GM19468 (cell line): ENCODE results near the gene FAM83D.
"Not testable (repeated sequence)": the region's sequence is repeated elsewhere in the genome, so short reads cannot be mapped to it uniquely, and the experiment has no call there.

Experiments
- ATAC-seq: cut with Tn5 transposase; IDR thresholded peaks from one replicate; pipeline ENCODE4 v1.9.1; 2021; ENCODE audit warnings: mild to moderate bottlenecking, moderate library complexity, moderate number of reproducible peaks; ENCODE audit not compliant: unreplicated experiment; ENCODE audit errors: extremely low read depth

Gene FAM83D

DNA sequence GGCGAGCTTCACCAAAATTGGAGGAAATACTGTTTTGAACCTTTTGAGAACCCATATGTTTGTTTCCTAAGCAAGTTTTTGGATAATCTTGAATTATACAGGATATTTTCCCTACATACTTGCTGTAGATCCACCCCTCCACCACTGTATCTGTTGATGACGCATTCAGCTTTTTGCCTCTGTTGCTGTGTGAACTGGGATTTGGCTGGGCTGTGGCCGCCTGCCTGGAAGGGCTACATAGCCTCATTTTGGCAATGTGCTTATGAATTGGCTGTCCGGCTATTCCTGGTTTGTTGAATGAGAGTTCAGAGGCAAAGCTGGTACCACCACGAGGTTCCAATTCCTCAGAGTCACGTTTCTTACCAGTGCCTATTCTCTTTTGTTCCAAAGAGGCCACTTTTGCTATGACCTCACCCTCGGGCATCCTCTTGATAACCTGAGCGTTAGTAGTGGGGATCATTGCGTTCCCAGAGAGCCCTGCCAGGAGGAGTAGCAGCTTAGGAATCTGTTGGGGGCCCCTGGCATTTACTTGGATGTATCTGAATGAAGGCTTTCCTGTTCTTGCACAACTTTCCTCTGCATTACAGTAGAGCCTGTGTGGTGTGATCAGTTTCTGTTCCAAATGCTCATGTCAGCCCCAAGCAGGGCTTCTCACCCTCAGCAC lies 6.4 kb downstream of the FAM83D start:
- ATAC-seq, result no peak

DNA sequence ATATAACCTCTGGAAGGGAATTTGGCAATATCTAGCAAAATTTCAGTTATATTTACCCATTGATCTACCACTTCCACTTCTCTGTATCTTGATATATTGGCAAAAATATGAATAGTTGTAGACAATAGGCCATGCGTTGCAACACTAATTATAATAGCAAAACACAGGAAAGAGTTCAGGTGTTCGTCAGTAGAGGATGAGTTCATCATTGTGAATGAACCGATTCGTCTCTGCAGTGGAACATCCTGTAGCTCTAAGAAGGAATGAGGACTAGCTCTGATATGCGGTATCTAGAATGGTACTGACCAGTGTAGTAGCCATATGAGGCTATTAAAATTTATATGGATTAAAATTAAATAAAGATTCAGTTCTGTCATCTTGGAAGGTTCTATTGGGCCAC lies 8.3 kb downstream of the FAM83D start:
- ATAC-seq, result no peak

DNA sequence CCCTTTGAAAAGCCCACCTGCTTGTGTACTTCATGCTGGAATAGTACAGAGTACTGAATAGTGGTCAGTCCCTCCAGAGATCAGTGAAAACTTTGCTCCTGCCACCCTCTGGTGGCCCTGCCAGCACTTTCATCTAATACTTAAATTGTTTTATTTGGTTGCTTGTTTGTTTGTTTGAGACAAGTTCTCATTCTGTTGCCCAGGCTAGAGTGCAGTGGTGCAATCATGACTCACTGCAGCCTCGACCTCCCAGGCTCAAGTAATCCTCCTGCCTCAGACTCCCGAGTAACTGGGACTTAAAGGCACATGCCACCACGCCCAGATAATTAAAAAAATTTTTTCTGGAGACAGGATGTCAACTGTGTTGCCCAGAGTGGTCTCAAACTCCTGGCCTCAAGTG lies 9.1 kb downstream of the FAM83D start:
- ATAC-seq, result no peak

DNA sequence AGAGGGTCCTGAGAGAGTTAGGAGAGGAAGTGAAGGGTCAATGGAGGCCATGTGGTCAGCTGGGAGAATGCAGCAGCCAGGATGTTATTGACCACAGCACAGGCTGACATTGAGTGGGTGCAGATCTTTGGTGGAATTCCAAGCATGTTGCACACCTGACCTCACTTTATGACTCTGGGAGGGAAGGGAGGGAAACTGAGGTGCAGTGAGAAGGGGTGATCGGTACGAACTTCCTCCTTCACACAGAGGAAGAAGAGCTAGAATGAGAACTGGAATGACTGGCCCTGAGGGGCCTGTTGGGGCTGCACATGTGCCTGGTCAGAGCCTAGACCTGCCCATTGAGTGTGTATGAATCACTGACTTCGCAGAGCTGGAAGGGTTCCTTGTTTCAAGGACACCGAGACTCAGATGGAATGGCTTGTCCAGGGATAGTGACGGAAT lies 9.8 kb downstream of the FAM83D start:
- ATAC-seq, result no peak

DNA sequence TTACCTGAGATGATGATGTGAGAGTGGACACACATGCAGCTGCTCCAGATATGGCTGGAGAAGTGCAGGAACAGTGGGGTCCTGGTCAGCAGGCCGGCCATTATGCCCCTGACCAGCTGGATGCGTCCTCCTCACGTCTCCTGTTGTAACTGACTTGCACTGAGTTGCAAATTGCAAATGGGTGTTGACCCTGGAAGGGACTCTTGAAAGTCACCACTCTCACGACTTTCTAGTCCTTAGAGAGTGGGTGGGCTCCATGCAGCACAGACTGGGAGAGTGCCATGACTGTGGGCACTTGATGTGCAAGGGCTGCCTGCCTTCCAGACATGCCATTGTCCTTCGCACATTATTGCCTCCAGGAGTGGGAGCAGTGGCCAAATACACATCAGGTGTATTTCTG lies 10.8 kb downstream of the FAM83D start:
- no peak for ATAC-seq

DNA sequence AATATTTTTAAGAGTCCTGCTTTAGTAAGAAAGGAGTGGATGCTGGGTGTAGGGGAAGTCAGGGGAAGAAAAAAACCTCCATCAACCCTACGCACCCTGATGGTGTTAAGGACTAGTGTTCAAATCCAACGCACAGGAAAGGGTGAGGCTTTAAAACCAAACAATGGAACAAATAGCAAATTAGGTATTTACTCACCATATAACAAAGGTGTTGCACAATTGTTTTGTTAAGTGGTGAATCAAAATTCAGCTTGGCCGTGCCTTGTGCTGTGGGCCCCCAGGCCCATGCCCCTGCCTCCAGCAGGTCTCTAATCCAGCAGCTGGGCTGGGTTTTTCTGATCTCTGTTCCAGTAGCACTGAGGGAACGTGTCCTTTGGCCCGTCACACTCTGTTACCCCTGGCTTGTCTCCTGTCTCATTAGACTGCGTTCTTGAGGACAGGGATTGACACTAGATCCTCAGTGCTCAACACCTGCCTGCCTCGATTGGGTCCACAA lies 11.8 kb downstream of the FAM83D start:
- ATAC-seq, result no peak

DNA sequence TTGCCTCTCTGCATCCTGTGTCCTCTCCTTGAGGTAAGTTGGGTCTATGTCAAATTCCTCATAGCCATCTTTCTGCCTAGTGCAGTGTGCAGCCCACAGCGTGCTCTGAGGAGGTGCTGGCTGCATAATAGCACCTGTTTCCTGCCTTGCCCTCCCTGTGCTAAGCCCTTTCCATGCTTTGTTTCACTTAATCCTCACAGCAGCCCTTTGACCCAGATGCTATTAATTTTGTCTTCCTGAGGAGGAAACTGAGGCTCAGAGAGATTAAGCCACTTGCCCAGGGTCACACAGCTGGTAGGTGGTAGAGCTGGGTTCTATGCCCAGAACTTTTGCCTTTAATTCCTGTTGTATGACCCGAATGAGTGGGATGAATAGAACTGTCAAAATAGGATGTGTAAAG lies 13.5 kb downstream of the FAM83D start:
- ATAC-seq, result no peak

DNA sequence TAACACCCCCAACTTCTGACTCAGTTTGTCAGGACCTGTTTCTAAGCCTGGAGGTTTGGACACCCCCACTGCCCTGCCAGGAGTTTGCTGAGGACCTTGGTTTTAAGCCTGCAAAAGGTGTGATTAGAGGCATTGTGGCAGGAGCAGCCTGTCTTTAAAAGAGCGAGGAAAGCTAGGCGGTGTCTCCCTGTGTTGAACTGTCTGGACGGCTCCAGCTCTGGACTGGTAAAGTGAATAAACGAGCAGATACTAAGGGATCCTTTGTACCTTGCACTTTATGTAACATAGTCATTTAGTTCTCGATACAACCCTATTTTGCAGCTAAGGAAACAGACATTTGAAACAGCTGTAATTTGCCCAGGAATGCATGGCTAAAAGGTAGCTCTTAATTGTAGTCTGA lies 14.4 kb downstream of the FAM83D start:
- ATAC-seq, result no peak

DNA sequence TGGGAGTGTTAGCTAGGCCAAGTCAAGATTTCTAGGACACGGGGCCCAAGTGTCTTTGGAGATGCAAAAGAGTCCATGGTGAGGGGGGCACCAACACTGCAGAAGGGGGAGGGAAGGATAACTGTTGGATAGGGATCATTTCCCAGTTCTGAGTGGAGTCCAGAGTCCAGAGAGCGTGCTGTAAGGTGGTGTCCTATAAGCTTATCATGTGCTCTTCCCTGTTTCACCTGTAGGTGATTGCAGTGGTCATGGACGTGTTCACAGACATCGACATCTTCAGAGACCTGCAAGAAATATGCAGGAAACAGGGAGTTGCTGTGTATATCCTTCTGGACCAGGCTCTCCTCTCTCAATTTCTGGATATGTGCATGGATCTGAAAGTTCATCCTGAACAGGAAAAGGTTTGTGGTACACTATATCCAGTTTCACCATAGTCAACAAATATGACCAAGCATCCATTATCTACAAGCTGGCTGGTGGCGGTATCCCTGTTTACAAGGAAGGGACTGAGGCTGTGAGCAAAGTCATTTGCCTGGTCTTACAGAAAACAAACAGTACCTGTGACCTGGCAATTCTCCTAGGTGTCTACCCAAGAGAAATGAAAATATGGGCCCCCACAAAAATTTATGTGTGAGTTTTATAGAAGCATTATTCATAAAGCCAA lies 15.6 kb downstream of the FAM83D start:
- no peak for ATAC-seq

DNA sequence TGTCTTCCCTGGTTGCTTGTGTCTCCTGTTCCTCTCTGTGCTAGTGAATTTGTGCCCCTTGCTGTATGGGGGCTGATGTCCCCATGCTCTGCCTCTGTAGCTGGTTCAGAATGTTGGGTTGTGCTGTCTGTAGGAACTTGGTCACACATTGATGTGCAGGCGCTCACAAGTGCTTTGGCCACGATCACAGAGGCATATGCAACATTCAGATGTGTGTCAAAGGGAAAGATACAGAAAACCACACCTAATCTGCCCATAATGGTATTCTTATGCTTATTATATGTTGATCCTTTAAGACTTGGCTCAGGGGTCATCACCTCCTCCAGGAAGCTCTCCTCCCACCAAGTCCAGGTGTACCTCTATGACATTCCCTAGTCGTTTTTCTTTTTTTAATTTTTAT lies 18.8 kb downstream of the FAM83D start:
- ATAC-seq, result no peak

DNA sequence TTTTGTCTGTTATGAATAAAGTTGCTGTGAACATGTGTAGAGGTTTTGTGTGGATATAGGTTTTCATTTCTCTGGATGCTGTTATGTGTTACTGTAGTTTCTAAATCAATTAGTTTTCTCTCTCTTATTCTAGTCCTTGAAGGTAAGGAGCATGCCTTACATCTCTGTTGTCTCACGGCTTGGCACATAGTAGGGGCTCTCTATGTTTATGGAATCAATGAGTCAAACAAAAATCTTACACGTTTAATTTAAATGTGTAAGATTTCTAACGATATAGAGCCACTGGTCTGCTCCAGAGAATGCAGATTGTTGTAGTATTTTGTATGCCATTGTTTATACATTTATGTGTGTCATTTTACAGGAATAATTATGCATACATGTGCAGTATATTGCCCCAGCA lies 20.6 kb downstream of the FAM83D start:
- no peak for ATAC-seq

DNA sequence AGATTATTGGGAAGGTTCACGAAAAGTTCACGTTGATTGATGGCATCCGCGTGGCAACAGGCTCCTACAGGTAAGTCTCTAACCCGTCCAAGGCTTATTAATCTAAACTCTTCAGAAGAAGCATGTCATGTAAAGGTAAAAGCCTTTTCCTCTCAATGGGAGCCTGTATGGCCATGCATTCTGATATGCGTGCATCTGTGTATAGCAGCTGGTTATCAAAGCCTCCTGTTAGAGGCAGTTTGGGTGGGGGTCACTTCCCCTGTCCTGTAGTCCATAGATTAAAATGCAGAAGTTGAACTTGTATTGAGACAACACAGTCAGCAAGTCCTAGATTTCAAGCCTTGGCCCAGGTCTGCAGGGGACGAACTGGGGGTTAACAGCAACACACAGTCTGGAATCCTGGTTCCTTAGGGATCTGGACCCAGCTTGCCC lies 21.7 kb downstream of the FAM83D start:
- no peak for ATAC-seq

DNA sequence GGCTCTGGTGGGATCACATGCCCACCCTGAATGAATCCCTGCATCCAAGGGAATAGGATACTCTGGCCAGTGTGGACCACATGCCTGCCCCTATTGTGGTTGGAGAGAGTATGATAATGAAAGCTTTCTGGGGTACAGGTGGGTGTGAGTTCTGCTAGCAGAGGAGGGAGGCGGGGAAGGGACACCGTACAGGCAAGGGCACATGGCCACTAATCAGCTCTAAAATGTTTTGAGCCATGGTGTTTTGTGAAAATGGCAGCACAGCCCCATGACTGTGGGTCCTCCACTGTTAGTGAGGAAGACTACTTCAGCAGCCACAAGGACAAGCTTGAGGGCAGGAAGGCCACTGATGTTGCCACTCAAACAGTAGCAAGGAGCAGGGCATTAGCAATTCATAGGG lies 24.0 kb downstream of the FAM83D start:
- ATAC-seq, result no peak

DNA sequence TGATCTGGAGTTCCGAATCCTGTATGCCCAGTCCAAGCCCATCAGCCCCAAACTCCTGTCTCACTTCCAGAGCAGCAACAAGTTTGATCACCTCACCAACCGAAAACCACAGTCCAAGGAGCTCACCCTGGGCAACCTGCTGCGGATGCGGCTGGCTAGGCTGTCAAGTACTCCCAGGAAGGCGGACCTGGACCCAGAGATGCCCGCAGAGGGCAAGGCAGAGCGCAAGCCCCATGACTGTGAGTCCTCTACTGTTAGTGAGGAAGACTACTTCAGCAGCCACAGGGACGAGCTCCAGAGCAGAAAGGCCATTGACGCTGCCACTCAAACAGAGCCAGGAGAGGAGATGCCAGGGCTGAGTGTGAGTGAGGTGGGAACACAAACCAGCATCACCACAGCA lies 25.4 kb downstream of the FAM83D start:
- no peak for ATAC-seq

DNA sequence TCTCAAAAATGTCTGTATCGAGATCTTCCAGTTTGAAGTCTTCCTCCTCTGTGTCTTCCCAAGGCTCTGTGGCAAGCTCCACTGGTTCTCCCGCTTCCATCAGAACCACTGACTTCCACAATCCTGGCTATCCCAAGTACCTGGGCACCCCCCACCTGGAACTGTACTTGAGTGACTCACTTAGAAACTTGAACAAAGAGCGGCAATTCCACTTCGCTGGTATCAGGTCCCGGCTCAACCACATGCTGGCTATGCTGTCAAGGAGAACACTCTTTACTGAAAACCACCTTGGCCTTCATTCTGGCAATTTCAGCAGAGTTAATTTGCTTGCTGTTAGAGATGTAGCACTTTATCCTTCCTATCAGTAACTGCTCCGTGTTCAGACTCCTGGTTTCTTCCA lies 25.9 kb downstream of the FAM83D start:
- no peak for ATAC-seq

DNA sequence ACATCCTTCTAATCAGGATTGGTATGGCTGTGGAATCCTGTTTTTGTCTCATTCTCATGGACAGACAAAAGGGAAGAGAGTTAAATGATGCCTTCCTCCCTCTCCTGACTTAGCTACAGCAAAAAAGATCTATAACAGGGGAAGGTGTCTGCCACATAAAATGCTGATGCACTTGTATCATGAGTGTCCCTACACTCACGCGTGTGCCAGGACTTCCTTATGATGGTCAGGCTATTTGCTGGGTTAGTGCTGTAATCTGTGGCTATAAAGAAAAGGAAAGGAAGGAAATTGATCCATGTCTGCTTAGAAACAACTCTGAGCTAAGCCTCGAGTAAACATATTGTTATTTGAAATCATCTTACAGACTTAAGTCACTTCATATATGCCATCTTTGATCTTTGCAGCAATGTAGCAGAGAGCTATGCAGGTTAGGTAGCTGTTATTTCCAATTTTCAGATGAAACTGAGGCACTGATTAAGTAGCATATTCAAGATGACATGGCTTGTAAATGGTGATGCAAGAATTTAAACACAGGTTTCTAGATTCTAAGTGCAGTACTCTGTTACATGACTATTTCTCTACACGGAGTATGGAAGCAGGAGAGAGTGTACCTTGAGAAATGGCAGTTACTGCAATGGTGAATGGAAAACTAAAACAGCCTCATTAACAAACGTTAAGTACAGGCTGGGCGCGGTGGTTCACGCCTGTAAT lies 27.6 kb downstream of the FAM83D start:
- no peak for ATAC-seq

DNA sequence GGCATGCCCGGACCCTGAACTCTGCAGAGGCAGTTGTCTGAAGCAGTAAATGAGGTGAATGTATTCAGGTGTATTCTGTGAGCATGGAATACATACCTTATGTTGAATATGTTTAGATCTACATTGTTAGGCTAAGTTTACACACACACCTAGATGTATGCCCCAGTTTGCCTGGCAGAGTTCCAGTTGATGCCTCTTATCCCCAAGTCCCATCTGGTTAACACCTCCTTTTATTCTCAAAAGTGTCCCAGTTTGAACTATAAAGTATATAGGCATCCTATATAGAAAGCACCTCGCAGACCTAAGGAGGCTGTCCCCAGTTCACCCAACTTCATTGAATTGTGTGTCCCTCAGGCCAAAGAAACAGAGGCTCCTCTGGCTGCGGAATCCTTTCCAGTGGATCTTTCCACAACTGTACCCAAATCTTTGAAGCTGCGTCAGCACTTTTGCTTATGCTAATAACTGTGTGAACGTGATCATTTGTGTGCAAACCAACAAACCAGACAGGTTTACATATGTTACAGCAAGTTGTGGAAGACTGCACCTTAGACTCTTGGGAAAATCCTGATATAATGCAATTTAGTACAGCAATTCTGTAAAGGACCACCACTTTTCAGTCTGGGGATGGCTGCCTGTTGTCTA lies 31.1 kb downstream of the FAM83D start:
- ATAC-seq, result no peak

DNA sequence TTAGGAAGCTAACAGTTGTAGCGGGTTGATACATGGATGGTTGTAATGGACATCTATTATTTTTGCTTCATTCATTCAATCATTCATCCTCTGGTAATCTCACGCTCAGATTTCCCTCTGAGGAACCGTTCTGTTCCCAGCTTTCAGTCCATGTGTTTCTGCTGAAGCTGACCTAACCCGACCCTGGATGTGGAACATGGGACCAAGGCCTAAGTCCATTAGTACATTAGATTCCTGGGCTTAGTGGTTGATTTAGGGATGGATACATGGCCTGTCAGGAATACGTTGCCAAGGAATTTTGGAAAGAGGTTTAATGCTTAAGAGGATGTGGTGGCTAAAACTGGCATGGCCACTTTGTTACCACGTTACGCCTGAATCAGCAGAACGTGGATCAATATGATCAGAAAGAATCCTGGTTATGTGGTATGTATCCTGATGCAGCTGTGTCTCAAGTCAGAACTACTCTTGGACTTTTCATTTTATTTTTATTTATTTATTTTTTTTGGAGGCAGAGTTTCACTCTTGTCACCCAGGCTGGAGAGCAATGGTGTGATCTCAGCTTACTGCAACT lies 31.8 kb downstream of the FAM83D start:
- ATAC-seq, result no peak

DNA sequence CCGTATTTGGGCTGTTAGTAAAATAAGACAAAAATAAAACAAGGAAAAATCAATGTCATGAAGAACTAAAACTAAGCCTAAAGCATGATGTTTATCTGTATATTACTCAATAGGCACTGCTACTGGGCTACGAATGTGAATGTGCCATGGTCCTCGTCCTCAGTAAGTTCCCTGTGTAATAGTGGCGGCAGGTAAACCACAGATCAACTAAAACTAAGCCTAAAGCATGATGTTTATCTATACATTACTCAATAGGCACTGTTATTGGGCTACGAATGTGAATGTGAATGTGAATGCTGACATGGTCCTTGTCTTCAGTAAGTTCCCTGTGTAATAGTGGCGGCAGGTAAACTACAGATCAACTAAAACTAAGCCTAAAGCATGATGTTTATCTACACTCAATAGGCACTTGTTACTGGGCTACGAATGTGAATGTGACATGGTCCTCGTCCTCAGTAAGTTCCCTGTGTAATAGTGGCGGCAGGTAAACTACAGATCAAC lies 34.0 kb downstream of the FAM83D start:
- not testable (repeated sequence) for ATAC-seq

DNA sequence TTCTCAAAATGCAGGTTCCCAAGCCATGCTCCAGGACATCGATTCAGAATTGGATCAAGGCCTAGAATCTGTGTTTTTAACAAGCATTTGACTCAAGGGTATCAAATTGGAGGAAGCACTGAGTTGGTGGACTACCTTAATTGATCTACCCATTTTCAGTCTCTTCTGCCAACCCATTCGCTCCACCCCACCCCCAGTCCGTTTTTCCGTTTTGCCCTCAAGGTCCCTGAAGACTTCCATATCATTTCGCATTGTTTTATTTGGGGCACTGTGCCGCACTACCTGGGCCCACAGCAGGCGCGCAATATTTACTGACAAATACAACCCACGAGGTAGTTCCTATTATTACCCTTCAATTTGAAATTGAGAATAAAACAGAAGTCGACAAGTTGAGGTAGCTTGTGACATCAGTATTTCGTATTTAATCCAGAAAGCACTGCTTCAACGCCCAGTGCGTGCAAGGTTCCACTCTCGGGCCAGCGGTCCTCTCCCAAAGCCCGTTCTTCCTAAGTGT lies 35.4 kb downstream of the FAM83D start:
- no peak for ATAC-seq
